RWPE2 (cell line): ENCODE results near the gene THTPA.

Experiments used
- ATAC-seq: fragments of 200-7000 bp; cut with Tn5 transposase; 3 replicates; pipeline ENCODE4 v1.9.1; 2021; ENCODE audit warnings: low read depth
- DNase-seq: peaks from one replicate; pipeline ENCODE4 v3.0.0-alpha.2; 2020; ENCODE audit warnings: low spot score
- H3K27ac ChIP-seq: fragments of 450-650 bp; 2 replicates; pipeline ENCODE4 v1.5.1; 2017; ENCODE audit warnings: mild to moderate bottlenecking; ENCODE audit not compliant: poor library complexity, severe bottlenecking
- H3K27me3 ChIP-seq: fragments of 250-450 bp; sonication (Bioruptor Pico); 2 replicates; pipeline ENCODE4 v1.5.1; 2021; ENCODE audit warnings: mild to moderate bottlenecking, moderate library complexity; ENCODE audit not compliant: insufficient read depth, poor library complexity, severe bottlenecking
- H3K36me3 ChIP-seq: fragments of 250-450 bp; sonication (Bioruptor Pico); 2 replicates; pipeline ENCODE4 v1.5.1; 2020; ENCODE audit warnings: low read depth, mild to moderate bottlenecking, moderate library complexity
- H3K4me1 ChIP-seq: fragments of 250-450 bp; sonication (Bioruptor Pico); 2 replicates; pipeline ENCODE4 v1.5.1; 2021; ENCODE audit warnings: mild to moderate bottlenecking, moderate library complexity; ENCODE audit not compliant: insufficient read depth, poor library complexity, severe bottlenecking
- H3K4me3 ChIP-seq: fragments of 250-450 bp; sonication (Bioruptor Pico); 2 replicates; pipeline ENCODE4 v1.5.1; 2021; ENCODE audit warnings: mild to moderate bottlenecking, moderate library complexity; ENCODE audit not compliant: severe bottlenecking
- H3K9me3 ChIP-seq: fragments of 250-450 bp; sonication (Bioruptor Pico); 2 replicates; pipeline ENCODE4 v1.5.1; 2021; ENCODE audit warnings: mild to moderate bottlenecking, moderate library complexity; ENCODE audit not compliant: severe bottlenecking
- CTCF ChIP-seq: fragments of 450-650 bp; IDR thresholded peaks from one replicate; pipeline ENCODE4 v1.5.1; 2017; ENCODE audit warnings: mild to moderate bottlenecking, moderate library complexity; ENCODE audit not compliant: poor library complexity, severe bottlenecking

THTPA gene

GRCh38 chr14:23514644-23514957 is 41.5 kb upstream of the THTPA start:
- no peak for TF ChIP-seq CTCF
- DNase-seq (no peak), ATAC-seq (no peak)
- no peaks in the 10 kb centered on the region for H3K36me3 ChIP-seq
- no peak overlapping the region for H3K27ac ChIP-seq
- no peaks in the 10 kb centered on the region for H3K9me3 ChIP-seq
- H3K4me1 ChIP-seq = no peaks in the 10 kb centered on the region
- no peak overlapping the region for H3K4me3 ChIP-seq
- H3K27me3 ChIP-seq = no peaks in the 10 kb centered on the region

- Histone ChIP-seq H3K36me3 (no peaks in the 10 kb centered on the region), H3K27ac (no peak overlapping the region), H3K4me1 (no peaks in the 10 kb centered on the region), H3K27me3 (no peaks in the 10 kb centered on the region), H3K9me3 (no peaks in the 10 kb centered on the region), H3K4me3 (no peak overlapping the region)
- ATAC-seq (no peak), DNase-seq (no peak)
- no peak for TF ChIP-seq CTCF
Measured at GRCh38 chr14:23517650-23518326, 38.3 kb upstream of the THTPA start.

- Histone ChIP-seq H3K4me3 (no peak overlapping the region), H3K27ac (no peak overlapping the region), H3K36me3 (no peaks in the 10 kb centered on the region), H3K9me3 (no peaks in the 10 kb centered on the region), H3K4me1 (no peaks in the 10 kb centered on the region), H3K27me3 (no peaks in the 10 kb centered on the region)
- TF ChIP-seq CTCF = no peak
- ATAC-seq = no peak
- no peak for DNase-seq
Measured at GRCh38 chr14:23518709-23519108, 37.4 kb upstream of the THTPA start.

- no peak for DNase-seq
- H3K27me3 ChIP-seq = no peaks in the 10 kb centered on the region
Measured at GRCh38 chr14:23520899-23521533, 35.1 kb upstream of the THTPA start.

More at GRCh38 chr14:23520899-23521533, 35.1 kb upstream of the THTPA start:
- no peaks in the 10 kb centered on the region for H3K9me3 ChIP-seq
- no peak overlapping the region for H3K4me3 ChIP-seq
- no peaks in the 10 kb centered on the region for H3K36me3 ChIP-seq
- no peak overlapping the region for H3K27ac ChIP-seq
- no peak for TF ChIP-seq CTCF
- no peak for ATAC-seq
- no peaks in the 10 kb centered on the region for H3K4me1 ChIP-seq
